ENCODE results near the gene DIPK1B. TPM values are rescaled to one million over a fixed set of nuclear protein-coding genes. Genes with fewer than 3 reads are reported as not detected.

The DIPK1B gene
- total RNA-seq, 1 experiment from 2014 or later, result 40.4 TPM

DNA sequence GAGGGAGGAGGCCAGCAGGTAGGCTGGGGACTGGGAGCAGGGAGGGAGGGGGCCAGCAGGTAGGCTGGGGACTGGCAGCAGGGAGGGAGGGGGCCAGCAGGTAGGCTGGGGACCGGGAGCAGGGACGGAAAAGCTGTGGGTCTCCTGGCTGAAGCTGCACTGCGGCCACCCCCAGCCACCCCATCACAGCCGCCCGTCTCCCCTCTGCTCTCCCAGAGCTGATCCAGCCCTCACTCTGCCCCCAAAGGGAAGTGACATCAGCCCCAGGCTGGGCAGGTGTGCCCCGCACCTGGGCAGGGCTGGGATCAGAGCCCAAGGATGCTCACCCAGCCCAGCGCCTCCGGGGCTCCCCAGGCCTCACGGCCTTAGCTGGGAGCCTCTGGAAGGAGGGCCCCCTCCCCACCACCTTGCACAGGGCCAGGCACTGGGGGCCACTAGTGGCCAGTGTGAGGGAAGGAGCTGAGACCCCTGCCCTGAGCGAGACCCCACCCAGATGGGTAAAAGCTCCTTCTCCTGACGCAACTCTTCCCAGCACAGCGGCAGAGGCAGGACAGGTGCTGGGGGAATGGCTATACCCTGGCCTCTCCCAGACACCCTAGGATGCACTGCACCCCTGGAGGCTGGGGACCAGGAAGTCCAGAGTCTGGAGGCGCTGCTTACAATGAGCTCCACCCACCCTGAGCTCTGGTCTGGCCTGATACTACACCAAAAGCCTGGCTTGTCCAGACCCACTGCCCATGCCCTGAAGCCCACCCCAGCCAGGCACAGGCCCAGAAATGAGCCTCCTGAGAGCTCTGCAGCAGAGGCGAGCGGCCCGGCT lies 36.7 kb upstream of the DIPK1B start:
- Mint-ChIP-seq H3K27ac (ENCODE audit: unreplicated experiment) (no peak overlapping the region), H3K4me1 (ENCODE audit: low read depth, unreplicated experiment) (no peaks in the 10 kb centered on the region), H3K9me3 (ENCODE audit: unreplicated experiment) (no peaks in the 10 kb centered on the region), H3K36me3 (ENCODE audit: insufficient read depth, unreplicated experiment) (peaks cover 17% of the 10 kb centered on the region), H3K27me3 (ENCODE audit: insufficient read depth, unreplicated experiment) (no peaks in the 10 kb centered on the region), H3K4me3 (ENCODE audit: unreplicated experiment) (no peak overlapping the region)
- ChIA-PET CTCF (interaction anchor here (0.6 to 1.5 kb wide), 3 partner anchors 11 to 576 kb away, joined by 3 to 10 read pairs (median 4); partner anchors contain the start of gene AGPAT2), POLR2A (no interaction called here)
- no peaks in the 10 kb centered on the region; the same call in 1 of the 2 replicates for H3K36me3 ChIP-seq (ENCODE audit: control insufficient read depth, insufficient read depth, low read length)
- no TSS peak for BruUV-seq (replicated peaks)
- intact Hi-C loops (cut with micrococcal nuclease; ENCODE audit: unreplicated experiment), result no loop called here
- no peak for TF ChIP-seq CTCF (IDR thresholded peaks at IDR 0.05; ENCODE audit: insufficient read depth in 1 of 2, low read depth in 1 of 2, low read length in 1 of 2, severe bottlenecking in 1 of 2, unreplicated experiment in 1 of 2)
- H3K4me3 ChIP-seq (ENCODE audit: low read depth, low read length), result no peak overlapping the region
- DNase-seq, result no peak
- H3K4me1 ChIP-seq, result peaks cover 19% of the 10 kb centered on the region
- no peaks in the 10 kb centered on the region for H3K9me3 ChIP-seq
- H3K27me3 ChIP-seq (replicated peaks; ENCODE audit: control insufficient read depth, insufficient read depth, low read length), result no peaks in the 10 kb centered on the region

- no peak overlapping the region for H3K4me3 ChIP-seq (ENCODE audit: low read depth, low read length)
- H3K4me1 Mint-ChIP-seq (ENCODE audit: low read depth, unreplicated experiment), result no peaks in the 10 kb centered on the region
- H3K36me3 Mint-ChIP-seq (ENCODE audit: insufficient read depth, unreplicated experiment), result peaks cover 17% of the 10 kb centered on the region
- H3K4me1 ChIP-seq, result peaks cover 20% of the 10 kb centered on the region
- no peak for DNase-seq
- ChIA-PET CTCF (interaction anchor here (0.6 to 1.5 kb wide), 3 partner anchors 11 to 576 kb away, joined by 3 to 10 read pairs (median 4); partner anchors contain the start of gene AGPAT2), POLR2A (interaction anchor here (1.1 kb wide), 1 partner anchor 17 kb away, joined by 3 read pairs; no protein-coding TSS in a partner anchor)
- no peaks in the 10 kb centered on the region; the same call in 1 of the 2 replicates for H3K36me3 ChIP-seq (ENCODE audit: control insufficient read depth, insufficient read depth, low read length)
- no peak overlapping the region for H3K27ac Mint-ChIP-seq (ENCODE audit: unreplicated experiment)
- no peaks in the 10 kb centered on the region for H3K27me3 ChIP-seq (replicated peaks; ENCODE audit: control insufficient read depth, insufficient read depth, low read length)
- no peaks in the 10 kb centered on the region for H3K9me3 ChIP-seq
- intact Hi-C loops (cut with micrococcal nuclease; ENCODE audit: unreplicated experiment), result no loop called here
- no peak overlapping the region for H3K4me3 Mint-ChIP-seq (ENCODE audit: unreplicated experiment)
- BruUV-seq (replicated peaks), result no TSS peak
- no peaks in the 10 kb centered on the region for H3K27me3 Mint-ChIP-seq (ENCODE audit: insufficient read depth, unreplicated experiment)
- TF ChIP-seq CTCF (IDR thresholded peaks at IDR 0.05; ENCODE audit: insufficient read depth in 1 of 2, low read depth in 1 of 2, low read length in 1 of 2, severe bottlenecking in 1 of 2, unreplicated experiment in 1 of 2), result no peak
- H3K9me3 Mint-ChIP-seq (ENCODE audit: unreplicated experiment), result no peaks in the 10 kb centered on the region
These were observed 36.0 kb upstream of the DIPK1B start for GRCh38 chr9:136676297-136676794.

DNA sequence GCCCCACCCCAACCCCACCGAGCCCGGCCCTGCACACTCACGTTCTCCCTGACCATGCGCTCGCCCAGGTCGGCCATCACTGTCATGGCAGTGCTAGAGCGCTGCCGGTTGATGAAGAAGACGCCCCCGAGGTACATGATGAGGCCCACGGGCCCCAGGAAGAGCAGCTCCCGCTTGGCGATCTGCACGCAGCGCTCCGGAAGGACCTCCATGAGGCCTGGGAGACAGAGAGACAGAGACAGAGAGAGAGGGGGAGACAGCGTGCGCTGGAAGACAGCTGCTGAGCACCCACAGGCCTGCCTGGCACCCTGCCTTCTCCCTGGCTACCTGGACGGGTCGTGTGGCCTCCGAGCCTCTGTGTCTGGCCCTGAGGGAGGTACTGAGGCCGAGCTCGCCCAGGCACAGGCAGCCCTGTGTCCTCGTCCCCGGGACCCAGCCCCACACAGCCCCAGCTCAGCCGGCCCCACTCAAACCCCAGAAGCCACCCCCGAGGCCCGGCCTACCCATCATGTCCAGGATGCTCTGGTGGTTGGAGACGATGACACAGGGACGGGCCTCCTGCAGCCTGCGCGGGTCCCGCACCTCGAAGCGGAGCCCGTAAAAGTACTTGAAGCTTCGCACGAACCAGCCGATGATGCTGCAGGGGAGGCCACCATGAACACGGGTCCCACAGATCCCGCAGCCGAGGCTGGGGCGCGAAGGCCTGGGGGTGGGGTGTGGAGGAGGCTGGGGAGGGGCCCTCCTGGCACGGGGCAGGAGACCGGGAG lies 35.3 kb upstream of the DIPK1B start:
- H3K36me3 ChIP-seq (ENCODE audit: control insufficient read depth, insufficient read depth, low read length), result no peaks in the 10 kb centered on the region; the same call in 1 of the 2 replicates
- Mint-ChIP-seq H3K4me3 (ENCODE audit: unreplicated experiment) (no peak overlapping the region), H3K4me1 (ENCODE audit: low read depth, unreplicated experiment) (no peaks in the 10 kb centered on the region), H3K36me3 (ENCODE audit: insufficient read depth, unreplicated experiment) (peaks cover 17% of the 10 kb centered on the region), H3K27ac (ENCODE audit: unreplicated experiment) (no peak overlapping the region), H3K9me3 (ENCODE audit: unreplicated experiment) (no peaks in the 10 kb centered on the region), H3K27me3 (ENCODE audit: insufficient read depth, unreplicated experiment) (no peaks in the 10 kb centered on the region)
- H3K4me3 ChIP-seq (ENCODE audit: low read depth, low read length), result no peak overlapping the region
- H3K9me3 ChIP-seq, result no peaks in the 10 kb centered on the region
- no peaks in the 10 kb centered on the region for H3K27me3 ChIP-seq (replicated peaks; ENCODE audit: control insufficient read depth, insufficient read depth, low read length)
- H3K4me1 ChIP-seq, result peaks cover 21% of the 10 kb centered on the region
- no peak for DNase-seq
- intact Hi-C loops (cut with micrococcal nuclease; ENCODE audit: unreplicated experiment), result no loop called here
- no TSS peak for BruUV-seq (replicated peaks)
- ChIA-PET POLR2A (interaction anchor here (1.1 kb wide), 1 partner anchor 16 kb away, joined by 3 read pairs; no protein-coding TSS in a partner anchor), CTCF (interaction anchor here (1.5 kb wide), 1 partner anchor 17 kb away, joined by 10 read pairs; no protein-coding TSS in a partner anchor)
- no peak for TF ChIP-seq CTCF (IDR thresholded peaks at IDR 0.05; ENCODE audit: insufficient read depth in 1 of 2, low read depth in 1 of 2, low read length in 1 of 2, severe bottlenecking in 1 of 2, unreplicated experiment in 1 of 2)
